PC-9 (cell line): Measurements from ENCODE around the gene AIG1.

Experiments used
- EZH2 ChIP-seq: fragments of 200-600 bp; sonication (generic); IDR thresholded peaks from 2 replicates; pipeline ENCODE4 v1.8.0; 2017; ENCODE audit warnings: antibody characterized with exemption, low read depth
- TF ChIP-seq, protein P1 (sequence below): fragments of 200-600 bp; sonication (generic); conservative IDR thresholded peaks from 2 replicates; pipeline ENCODE4 v1.6.1; 2017; ENCODE audit warnings: mixed run types, antibody characterized with exemption, mild to moderate bottlenecking, moderate library complexity

GRCh38 chr6:143267760-143268159 lies 207.1 kb downstream of the AIG1 start:
- TF ChIP-seq, protein P1, sequence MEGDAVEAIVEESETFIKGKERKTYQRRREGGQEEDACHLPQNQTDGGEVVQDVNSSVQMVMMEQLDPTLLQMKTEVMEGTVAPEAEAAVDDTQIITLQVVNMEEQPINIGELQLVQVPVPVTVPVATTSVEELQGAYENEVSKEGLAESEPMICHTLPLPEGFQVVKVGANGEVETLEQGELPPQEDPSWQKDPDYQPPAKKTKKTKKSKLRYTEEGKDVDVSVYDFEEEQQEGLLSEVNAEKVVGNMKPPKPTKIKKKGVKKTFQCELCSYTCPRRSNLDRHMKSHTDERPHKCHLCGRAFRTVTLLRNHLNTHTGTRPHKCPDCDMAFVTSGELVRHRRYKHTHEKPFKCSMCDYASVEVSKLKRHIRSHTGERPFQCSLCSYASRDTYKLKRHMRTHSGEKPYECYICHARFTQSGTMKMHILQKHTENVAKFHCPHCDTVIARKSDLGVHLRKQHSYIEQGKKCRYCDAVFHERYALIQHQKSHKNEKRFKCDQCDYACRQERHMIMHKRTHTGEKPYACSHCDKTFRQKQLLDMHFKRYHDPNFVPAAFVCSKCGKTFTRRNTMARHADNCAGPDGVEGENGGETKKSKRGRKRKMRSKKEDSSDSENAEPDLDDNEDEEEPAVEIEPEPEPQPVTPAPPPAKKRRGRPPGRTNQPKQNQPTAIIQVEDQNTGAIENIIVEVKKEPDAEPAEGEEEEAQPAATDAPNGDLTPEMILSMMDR, result no peak
- no peak for TF ChIP-seq EZH2
